Stimulated activated naive B cell treated with anti-CD40 and anti-IgM and Interleukin-4, amounts not matched to agents 10 μg/mL and 1 μg/mL and 100 μg/mL, for 72 hours (primary cell): ENCODE data around the gene FAM107B.
"Not testable (repeated sequence)": the region's sequence is repeated elsewhere in the genome, so short reads cannot be mapped to it uniquely, and the experiment has no call there.

Experiments
- ATAC-seq, 2 donors: fragments of 150-1000 bp; cut with Tn5 transposase; replicated peaks; 2 replicates each; pipeline ENCODE4 v1.10.0; 2021; ENCODE audit warnings: moderate library complexity in 1 of 2
- DNase-seq: peaks from one replicate; pipeline ENCODE4 v3.0.0; 2021
- H3K27ac Mint-ChIP-seq: one replicate; pipeline ENCODE4 v1.8.0; 2022; ENCODE audit warnings: mild to moderate bottlenecking, mixed read lengths
- H3K27me3 Mint-ChIP-seq, 2 donors: one replicate each; pipeline ENCODE4 v1.8.0; 2022; ENCODE audit warnings: mixed read lengths in 2 of 2
- H3K36me3 Mint-ChIP-seq, 2 donors: one replicate each; pipeline ENCODE4 v1.8.0; 2022; ENCODE audit warnings: mixed read lengths in 2 of 2, mild to moderate bottlenecking in 1 of 2
- H3K4me1 Mint-ChIP-seq, 2 donors: one replicate each; pipeline ENCODE4 v1.8.0; 2022; ENCODE audit warnings: mixed read lengths in 2 of 2, mild to moderate bottlenecking in 1 of 2
- H3K4me3 Mint-ChIP-seq, 2 donors: one replicate each; pipeline ENCODE4 v1.8.0; 2022; ENCODE audit warnings: mild to moderate bottlenecking in 2 of 2, mixed read lengths in 2 of 2, moderate library complexity in 1 of 2
- H3K9me3 Mint-ChIP-seq, 2 donors: one replicate each; pipeline ENCODE4 v1.8.0; 2022; ENCODE audit warnings: mixed read lengths in 2 of 2, mild to moderate bottlenecking in 1 of 2

Gene FAM107B

DNA sequence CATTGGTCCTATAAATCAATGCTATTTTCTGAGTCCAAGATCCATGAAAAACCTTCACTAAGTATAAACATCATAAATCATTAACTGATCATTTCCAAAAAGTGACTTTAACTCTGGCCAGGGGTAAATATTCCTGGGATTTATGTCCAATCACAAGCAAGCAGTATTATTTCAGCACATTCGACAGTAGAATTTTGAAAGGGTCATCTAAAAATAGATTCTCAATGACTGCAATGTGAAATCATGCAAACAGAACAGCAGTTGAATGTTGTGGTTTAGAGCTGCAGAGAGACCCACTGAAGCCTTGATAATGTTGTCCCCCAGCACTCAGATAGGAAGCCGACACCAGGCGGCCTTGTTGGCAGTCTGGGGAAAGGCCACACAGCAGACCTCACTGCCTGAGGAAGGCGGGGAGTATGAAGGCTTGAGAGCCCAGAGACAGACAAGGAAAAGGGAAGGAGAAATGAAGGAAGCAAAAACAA, 38.1 kb downstream of the FAM107B start:
- H3K27me3 Mint-ChIP-seq: no peaks in the 10 kb centered on the region
- peaks cover 4 to 6% of the 10 kb centered on the region in 2 donors for H3K9me3 Mint-ChIP-seq
- H3K4me3 Mint-ChIP-seq: peak overlapping the region; percentile 55 to 68
- DNase-seq: peak; percentile 39
- H3K27ac Mint-ChIP-seq: peak overlapping the region; percentile 95
- peak; percentile 85 to 86 for ATAC-seq
- H3K4me1 Mint-ChIP-seq: peaks cover 36 to 68% of the 10 kb centered on the region in 2 donors
- H3K36me3 Mint-ChIP-seq: peaks cover 5 to 6% of the 10 kb centered on the region in 2 donors

DNA sequence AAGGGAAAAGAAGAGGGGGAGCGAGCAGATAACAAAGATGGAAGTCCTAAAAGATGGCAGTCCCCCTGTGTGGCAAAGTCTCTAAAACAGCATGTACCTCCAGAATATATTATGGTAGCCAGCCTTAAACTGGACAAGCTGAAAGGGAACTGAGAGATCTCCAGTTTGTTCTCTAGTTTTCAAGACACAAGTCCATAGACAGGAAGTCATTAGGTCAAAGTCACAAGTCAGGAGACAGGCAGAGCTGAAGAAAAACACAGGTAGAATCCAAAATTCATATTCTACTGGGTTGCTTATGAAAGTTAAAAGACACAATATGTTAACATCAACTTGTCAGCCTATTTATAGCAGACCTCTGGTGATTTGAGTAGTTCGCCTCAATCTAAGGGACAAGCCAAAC, 38.7 kb downstream of the FAM107B start:
- DNase-seq (no peak), ATAC-seq (peak; percentile 38 to 46)
- peaks cover 3% of the 10 kb centered on the region in 2 donors for H3K36me3 Mint-ChIP-seq
- H3K4me3 Mint-ChIP-seq: peak overlapping the region in 1 of 2 donors; percentile 55
- H3K4me1 Mint-ChIP-seq: peaks cover 34 to 62% of the 10 kb centered on the region in 2 donors
- no peaks in the 10 kb centered on the region for H3K27me3 Mint-ChIP-seq
- peak overlapping the region; percentile 95 for H3K27ac Mint-ChIP-seq
- H3K9me3 Mint-ChIP-seq: peaks cover 4 to 6% of the 10 kb centered on the region in 2 donors

DNA sequence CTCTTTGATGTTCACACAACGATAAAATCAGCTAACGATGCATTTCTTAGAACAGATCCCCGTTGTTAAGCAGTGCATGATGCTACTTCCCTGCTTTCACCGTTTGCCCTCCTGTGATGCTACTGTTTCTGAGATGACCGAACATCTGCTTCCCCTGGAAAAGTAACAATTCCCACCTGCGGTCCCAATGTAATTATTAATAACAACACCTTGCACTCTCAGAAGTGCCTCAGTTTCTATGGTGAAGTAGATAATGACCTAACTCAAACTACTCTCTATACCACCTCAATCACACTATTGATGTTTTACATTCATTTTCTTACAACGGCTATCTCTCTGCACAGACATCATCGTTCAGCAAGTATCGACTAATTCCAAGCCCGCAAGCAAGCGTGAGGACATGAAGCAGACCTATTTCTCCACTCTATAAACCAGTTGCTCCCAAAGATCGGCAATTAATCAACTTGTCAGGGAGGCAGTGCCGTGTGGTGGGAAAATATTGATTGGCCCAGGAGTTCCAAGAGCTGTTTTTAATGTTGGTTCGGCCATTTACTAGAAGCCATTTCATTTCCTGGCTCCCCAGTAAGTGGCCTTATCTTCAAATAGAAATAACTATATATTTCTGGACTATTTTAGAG, 42.7 kb downstream of the FAM107B start:
- Mint-ChIP-seq H3K27ac (no peak overlapping the region), H3K27me3 (no peaks in the 10 kb centered on the region), H3K36me3 (peaks cover 0 to 2% of the 10 kb centered on the region in 2 donors), H3K4me1 (peaks cover 24 to 49% of the 10 kb centered on the region in 2 donors), H3K9me3 (peaks cover 4 to 5% of the 10 kb centered on the region in 2 donors), H3K4me3 (no peak overlapping the region)
- no peak for ATAC-seq
- DNase-seq: no peak

DNA sequence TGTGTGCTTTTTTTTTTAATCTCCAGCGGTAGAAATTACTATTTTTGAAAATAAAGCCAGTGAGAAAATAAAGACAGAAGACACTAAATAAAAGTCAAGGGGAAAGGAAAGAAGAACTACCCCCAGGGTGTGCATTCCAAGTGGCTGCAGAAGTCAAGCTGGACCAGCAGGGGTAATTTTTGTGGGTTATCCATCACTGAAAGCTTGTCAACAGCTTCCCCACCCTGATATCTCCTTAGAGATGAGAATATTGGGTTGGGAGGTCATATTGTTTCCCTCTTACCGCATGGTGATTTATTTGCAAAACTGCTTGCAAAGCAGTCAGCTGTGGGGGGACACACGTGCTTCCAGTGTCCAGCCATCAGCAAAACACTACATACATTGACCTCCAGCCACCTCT, 46.4 kb downstream of the FAM107B start:
- DNase-seq (no peak), ATAC-seq (no peak)
- Mint-ChIP-seq H3K36me3 (peaks cover 0 to 2% of the 10 kb centered on the region in 2 donors), H3K4me1 (peaks cover 21 to 39% of the 10 kb centered on the region in 2 donors), H3K9me3 (peaks cover 4 to 5% of the 10 kb centered on the region in 2 donors), H3K4me3 (no peak overlapping the region), H3K27ac (no peak overlapping the region), H3K27me3 (no peaks in the 10 kb centered on the region)

DNA sequence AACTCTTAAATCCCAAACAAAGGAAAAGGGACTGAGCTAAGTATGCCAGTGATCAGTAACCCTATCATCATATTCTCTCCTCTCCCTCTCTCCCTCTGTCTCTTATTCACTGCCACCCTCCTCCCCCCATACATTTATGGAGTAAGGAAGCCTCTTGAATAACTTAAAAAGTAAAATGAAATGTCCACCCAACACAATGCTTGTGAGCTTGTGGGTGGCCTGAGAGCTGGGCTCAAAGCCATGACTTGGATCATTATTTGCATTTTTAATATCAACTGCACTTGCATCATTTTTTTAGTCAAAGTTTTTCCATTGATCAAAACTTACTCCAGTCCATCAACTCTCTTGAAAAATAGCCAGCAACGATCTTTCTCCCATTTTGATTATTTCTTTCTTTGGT, 46.8 kb downstream of the FAM107B start:
- peaks cover 4 to 5% of the 10 kb centered on the region in 2 donors for H3K9me3 Mint-ChIP-seq
- no peak for ATAC-seq
- peaks cover 25 to 43% of the 10 kb centered on the region in 2 donors for H3K4me1 Mint-ChIP-seq
- DNase-seq: no peak
- H3K4me3 Mint-ChIP-seq: no peak overlapping the region
- H3K27ac Mint-ChIP-seq: no peak overlapping the region
- peaks cover 0 to 2% of the 10 kb centered on the region in 2 donors for H3K36me3 Mint-ChIP-seq
- no peaks in the 10 kb centered on the region for H3K27me3 Mint-ChIP-seq

DNA sequence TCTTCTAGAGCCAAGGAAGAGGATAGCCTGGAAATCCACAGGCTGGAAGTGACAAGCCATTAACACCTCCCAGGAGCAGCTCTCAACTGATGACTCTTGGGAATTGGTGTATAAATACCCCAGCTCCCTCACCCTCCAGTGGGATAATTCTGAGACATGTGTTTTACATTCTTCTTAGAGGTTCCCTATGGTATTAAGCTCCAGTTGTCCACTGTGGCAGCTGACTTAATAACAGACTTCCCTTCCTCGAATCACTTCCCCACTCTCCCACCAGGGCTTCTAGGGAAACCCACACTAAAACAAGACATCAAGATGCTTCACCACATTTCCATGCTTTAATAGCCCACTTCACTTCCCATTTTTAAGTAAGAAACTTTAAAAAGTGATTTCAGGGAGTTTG, 47.2 kb downstream of the FAM107B start:
- peak; percentile 48 to 60 for ATAC-seq
- Mint-ChIP-seq H3K4me1 (peaks cover 28 to 48% of the 10 kb centered on the region in 2 donors), H3K27me3 (no peaks in the 10 kb centered on the region), H3K36me3 (peaks cover 0 to 2% of the 10 kb centered on the region in 2 donors), H3K9me3 (peaks cover 4 to 5% of the 10 kb centered on the region in 2 donors), H3K4me3 (no peak overlapping the region), H3K27ac (peak overlapping the region; percentile 3)
- no peak for DNase-seq

DNA sequence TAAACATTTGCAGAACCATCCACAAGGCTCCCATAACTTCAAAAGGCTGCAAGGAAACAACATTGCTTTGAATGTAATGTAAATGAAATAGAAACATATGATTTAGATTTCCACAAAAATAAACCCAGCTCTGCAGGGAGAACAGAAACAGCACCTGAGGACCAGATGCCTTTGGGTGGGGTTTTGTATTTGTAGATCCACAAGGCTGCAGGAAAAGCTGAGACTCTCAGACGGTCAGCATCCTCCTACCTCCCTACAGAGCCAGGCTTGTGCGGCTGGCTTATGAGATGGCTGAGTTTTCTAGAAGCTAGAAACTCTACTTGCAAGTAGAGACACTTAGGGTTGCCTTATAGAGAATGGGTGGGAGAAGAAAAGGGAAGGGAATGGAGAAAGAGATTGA, 49.8 kb downstream of the FAM107B start:
- Mint-ChIP-seq H3K36me3 (peaks cover 0 to 2% of the 10 kb centered on the region in 2 donors), H3K27ac (no peak overlapping the region), H3K4me1 (peaks cover 31 to 52% of the 10 kb centered on the region in 2 donors), H3K9me3 (peaks cover 4 to 5% of the 10 kb centered on the region in 2 donors), H3K27me3 (no peaks in the 10 kb centered on the region), H3K4me3 (no peak overlapping the region)
- no peak for DNase-seq
- no peak for ATAC-seq

DNA sequence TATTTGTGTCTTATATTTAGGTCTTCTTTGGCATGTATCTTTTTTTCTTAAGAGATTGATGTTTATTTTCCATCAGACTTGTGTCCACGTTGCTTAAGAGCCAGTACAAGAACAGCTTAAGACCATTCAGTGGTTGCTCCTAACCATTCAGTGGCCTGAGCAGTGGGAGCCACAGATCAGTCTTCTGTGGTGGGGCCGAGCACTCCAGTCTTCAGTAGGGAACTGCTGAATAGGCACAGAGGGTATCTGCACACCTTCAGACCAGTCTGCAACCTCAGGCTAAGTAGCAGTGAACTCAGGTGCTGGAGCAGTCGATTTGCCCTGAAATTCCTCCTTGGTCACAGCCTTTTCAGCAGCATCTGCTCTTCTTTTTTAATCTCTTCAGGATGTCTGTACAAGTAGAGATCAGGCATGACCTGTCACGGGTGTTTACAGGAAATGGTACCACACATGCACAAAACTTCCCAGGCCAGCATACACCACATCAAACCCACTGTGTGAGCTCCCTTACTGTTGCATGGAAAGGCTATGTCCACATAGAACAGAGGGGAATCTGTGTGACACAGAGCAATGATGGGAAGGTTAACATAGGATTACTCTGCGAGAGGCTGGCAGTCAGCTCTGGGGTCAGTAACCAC, 51.5 kb downstream of the FAM107B start:
- DNase-seq (no peak), ATAC-seq (peak; percentile 36 to 38)
- Mint-ChIP-seq H3K9me3 (peaks cover 3 to 4% of the 10 kb centered on the region in 2 donors), H3K4me1 (peaks cover 30 to 49% of the 10 kb centered on the region in 2 donors), H3K27me3 (no peaks in the 10 kb centered on the region), H3K4me3 (no peak overlapping the region), H3K36me3 (no peaks in the 10 kb centered on the region), H3K27ac (peak overlapping the region; percentile 62)

DNA sequence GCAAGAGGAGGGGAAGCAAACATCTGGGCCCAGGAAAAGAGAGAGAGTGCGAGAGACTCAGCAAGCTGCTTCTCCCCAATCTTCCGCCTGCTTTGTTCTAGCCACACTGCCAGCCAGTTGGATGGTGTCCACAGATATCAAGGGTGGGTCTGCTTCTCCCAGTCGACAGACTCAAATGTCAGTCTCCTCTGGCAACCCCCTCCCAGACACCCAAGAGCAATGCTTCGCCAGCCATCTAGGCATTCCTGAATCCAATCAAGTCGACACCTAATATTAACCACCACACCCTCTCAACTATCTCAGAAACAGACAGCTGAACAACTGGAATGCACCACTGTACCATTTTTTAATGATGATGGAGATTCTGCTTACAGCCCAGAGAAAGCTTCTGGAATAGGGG, 57.1 kb downstream of the FAM107B start:
- H3K27me3 Mint-ChIP-seq: no peaks in the 10 kb centered on the region

DNA sequence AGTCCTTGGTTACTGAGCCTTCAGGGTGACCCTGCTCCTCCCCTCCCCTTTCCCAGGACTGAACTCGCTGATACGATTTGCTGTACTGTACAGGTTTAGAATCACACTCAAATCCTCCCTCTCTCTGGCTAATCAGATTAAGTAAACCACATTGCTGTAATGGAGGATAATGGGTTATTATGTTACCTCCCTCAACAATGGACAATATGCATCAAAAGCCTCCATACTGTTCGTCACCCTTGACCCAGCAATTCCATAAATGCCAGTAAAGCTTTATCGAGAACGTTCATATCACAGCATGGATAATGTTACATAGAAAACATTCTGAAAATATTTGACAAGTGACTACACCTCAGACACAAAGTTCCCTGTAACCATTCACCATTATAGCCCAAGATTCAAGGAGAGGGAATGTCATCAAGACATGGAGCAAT, 61.7 kb downstream of the FAM107B start:
- Mint-ChIP-seq H3K4me1 (peaks cover 1 to 3% of the 10 kb centered on the region in 2 donors), H3K27ac (no peak overlapping the region)

More for the DNA sequence above, 57.1 kb downstream of the FAM107B start:
- H3K36me3 Mint-ChIP-seq: no peaks in the 10 kb centered on the region
- H3K27ac Mint-ChIP-seq: peak overlapping the region; percentile 10
- no peak for ATAC-seq
- no peaks in the 10 kb centered on the region for H3K9me3 Mint-ChIP-seq
- no peak for DNase-seq
- no peak overlapping the region for H3K4me3 Mint-ChIP-seq
- peaks cover 6 to 11% of the 10 kb centered on the region in 2 donors for H3K4me1 Mint-ChIP-seq

DNA sequence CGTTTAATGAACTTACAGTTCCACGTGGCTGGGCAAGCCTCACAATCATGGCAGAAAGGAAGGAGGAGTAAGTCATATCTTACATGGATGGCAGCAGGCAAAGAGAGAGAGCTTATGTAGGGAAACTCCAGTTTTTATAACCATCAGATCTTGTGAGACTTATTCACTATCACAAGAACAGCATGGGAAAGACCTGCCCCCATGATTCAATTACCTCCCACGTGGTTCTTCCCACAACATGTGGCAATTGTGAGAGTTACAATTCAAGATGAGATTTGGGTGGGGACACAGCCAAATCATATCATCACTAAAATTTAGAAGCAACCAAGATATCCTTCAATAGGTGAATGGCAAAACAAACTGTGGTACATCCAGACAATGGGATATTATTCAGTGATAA, 65.4 kb downstream of the FAM107B start:
- H3K27me3 Mint-ChIP-seq, ATAC-seq, H3K9me3 Mint-ChIP-seq, H3K27ac Mint-ChIP-seq, H3K36me3 Mint-ChIP-seq, DNase-seq, H3K4me3 Mint-ChIP-seq: not testable (repeated sequence)
- peaks cover 10 to 14% of the 10 kb centered on the region in 2 donors for H3K4me1 Mint-ChIP-seq

More for the DNA sequence above, 61.7 kb downstream of the FAM107B start:
- H3K27me3 Mint-ChIP-seq: no peaks in the 10 kb centered on the region
- DNase-seq: no peak
- no peaks in the 10 kb centered on the region for H3K9me3 Mint-ChIP-seq
- ATAC-seq: no peak
- H3K4me3 Mint-ChIP-seq: no peak overlapping the region
- no peaks in the 10 kb centered on the region for H3K36me3 Mint-ChIP-seq

DNA sequence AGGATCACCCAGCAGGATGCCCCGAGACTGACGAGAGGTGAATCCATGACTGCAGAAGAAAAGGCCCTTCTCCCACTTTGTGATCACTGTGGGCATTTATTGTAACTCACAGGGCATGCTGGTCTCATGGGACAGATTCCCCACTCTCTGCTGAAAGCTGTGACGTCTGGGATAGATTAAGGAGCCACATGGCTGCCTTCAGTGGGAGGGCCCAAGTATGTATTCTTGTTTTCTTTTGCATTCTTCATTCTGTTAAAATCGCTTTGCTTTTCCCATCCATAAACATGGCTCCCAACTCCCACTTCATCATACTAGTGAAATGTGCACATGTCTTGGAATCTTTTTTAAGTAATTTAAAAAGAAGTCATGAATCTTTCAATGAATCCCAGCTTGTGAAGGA, 67.2 kb downstream of the FAM107B start:
- DNase-seq (no peak), ATAC-seq (no peak)
- Mint-ChIP-seq H3K4me1 (peaks cover 10 to 14% of the 10 kb centered on the region in 2 donors), H3K9me3 (no peaks in the 10 kb centered on the region), H3K36me3 (no peaks in the 10 kb centered on the region), H3K27ac (no peak overlapping the region), H3K27me3 (no peaks in the 10 kb centered on the region), H3K4me3 (no peak overlapping the region)

DNA sequence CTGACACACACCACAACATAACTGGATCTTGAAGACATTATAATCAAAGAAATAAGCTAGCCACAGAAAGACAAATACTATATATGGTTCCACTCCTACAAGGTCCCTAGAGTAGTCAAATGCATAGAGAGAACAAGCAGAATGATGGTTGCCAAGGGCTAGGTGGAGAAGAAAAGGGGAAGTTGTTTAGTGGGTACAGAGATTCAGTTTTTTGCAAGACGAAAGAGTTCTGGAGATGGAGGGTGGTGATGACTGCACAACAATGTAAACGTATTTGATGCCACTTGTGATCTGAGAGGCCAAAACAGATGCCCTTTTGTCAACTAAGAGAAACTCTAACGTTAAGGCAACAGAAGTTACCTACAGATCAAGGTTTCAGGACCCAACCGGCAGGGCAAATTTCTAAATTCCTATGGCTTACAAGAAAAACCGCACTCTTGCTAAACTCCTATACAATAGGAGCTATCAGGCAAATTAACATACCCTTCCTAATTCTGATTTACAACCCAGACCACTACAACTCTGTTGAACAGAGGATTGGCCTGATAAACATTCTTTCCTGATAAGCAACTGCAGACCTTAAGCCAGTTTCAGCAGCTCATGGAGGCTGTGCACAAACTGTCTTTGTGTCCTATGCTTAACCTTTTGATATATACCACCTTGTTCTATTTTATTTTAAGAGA, 69.0 kb downstream of the FAM107B start:
- Mint-ChIP-seq H3K9me3 (no peaks in the 10 kb centered on the region), H3K4me1 (peaks cover 10 to 14% of the 10 kb centered on the region in 2 donors), H3K27me3 (no peaks in the 10 kb centered on the region), H3K4me3 (no peak overlapping the region), H3K36me3 (no peaks in the 10 kb centered on the region), H3K27ac (no peak overlapping the region)
- ATAC-seq: peak; percentile 98
- DNase-seq: no peak

DNA sequence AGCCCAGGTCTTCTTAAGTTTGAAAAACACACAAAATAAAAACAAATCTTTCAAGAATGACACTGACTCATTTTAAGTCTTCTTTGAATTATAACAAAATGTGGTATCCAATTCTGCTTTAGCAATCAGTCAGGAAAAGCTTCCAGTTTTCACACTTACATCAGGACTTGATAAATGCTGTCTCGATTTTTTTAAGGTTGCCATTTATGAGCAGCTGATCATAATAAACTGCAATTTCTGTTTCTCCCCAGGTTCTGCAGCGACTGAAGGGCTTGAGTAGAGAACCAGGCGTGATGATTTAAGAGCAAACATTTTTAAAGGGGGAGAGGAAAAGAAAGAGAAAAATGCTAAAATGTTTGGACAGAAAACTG, 71.1 kb downstream of the FAM107B start:
- H3K4me1 Mint-ChIP-seq: peaks cover 11 to 14% of the 10 kb centered on the region in 2 donors
- no peak for ATAC-seq
- no peak for DNase-seq
- H3K27ac Mint-ChIP-seq: no peak overlapping the region
- peak overlapping the region in 1 of 2 donors; percentile 32 for H3K4me3 Mint-ChIP-seq
- H3K27me3 Mint-ChIP-seq: no peaks in the 10 kb centered on the region
- H3K9me3 Mint-ChIP-seq: peaks cover 3 to 4% of the 10 kb centered on the region in 2 donors
- H3K36me3 Mint-ChIP-seq: peaks cover 0 to 2% of the 10 kb centered on the region in 2 donors
